Measurements from ENCODE around the gene ST6GALNAC3. TPM values are rescaled to one million over a fixed set of nuclear protein-coding genes. Genes with fewer than 3 reads are reported as not detected.

The ST6GALNAC3 gene
- polyA plus RNA-seq, 1 donor (not counting 4 experiments of a cell fraction or from before 2014, with no cell fraction given), result 0.08 TPM

DNA sequence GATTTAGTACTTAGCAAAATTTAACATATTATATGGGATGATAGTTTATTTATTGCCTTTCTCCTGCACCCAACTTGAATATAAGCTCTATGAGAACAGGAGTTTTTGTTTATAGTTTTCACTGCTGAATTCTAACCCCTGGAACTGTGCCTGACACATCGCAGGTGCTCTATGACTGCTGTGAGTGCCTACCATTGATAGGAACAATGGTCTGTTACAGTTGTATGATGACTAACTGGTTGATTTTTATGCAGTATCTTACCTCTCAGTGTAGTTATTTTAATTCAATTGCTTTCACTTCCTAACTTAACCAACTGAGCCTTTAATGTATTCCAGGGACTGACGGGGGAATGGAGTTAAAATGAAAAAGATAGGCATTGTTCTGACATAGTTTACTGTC, 336.0 kb downstream of the ST6GALNAC3 start:
- Histone ChIP-seq H3K27ac (ENCODE audit: control insufficient read depth, insufficient read depth, low read length) (no peak overlapping the region), H4K20me1 (ENCODE audit: control insufficient read depth, extremely low read depth, insufficient read depth, low read length) (no peaks in the 10 kb centered on the region), H2AFZ (ENCODE audit: control insufficient read depth, low read length) (no peak overlapping the region), H3K4me1 (ENCODE audit: control insufficient read depth, extremely low read depth, insufficient read depth, low read length) (no peaks in the 10 kb centered on the region), H3K9ac (ENCODE audit: control insufficient read depth, extremely low read depth, insufficient read depth, low read length) (no peak overlapping the region), H3K9me1 (ENCODE audit: control insufficient read depth, extremely low read depth, insufficient read depth, low read length) (no peaks in the 10 kb centered on the region), H3K9me3 (ENCODE audit: control insufficient read depth, low read depth, low read length) (no peaks in the 10 kb centered on the region), H3K36me3 (ENCODE audit: control insufficient read depth in 2 of 2, extremely low read depth in 1 of 2, insufficient read depth in 2 of 2, low read length in 2 of 2) (no peaks in the 10 kb centered on the region), H3K27me3 (ENCODE audit: control insufficient read depth, extremely low read depth, insufficient read depth, low read length) (no peaks in the 10 kb centered on the region), H3K79me2 (ENCODE audit: control insufficient read depth, insufficient read depth, low read length) (no peaks in the 10 kb centered on the region), H3K4me2 (ENCODE audit: control insufficient read depth, extremely low read depth, insufficient read depth, low read depth, low read length) (no peak overlapping the region), H3K4me3 (ENCODE audit: control insufficient read depth in 2 of 3, extremely low read depth in 1 of 3, insufficient read depth in 2 of 3, low read depth in 1 of 3, low read length in 3 of 3) (no peak overlapping the region)
- TF ChIP-seq, protein P1, sequence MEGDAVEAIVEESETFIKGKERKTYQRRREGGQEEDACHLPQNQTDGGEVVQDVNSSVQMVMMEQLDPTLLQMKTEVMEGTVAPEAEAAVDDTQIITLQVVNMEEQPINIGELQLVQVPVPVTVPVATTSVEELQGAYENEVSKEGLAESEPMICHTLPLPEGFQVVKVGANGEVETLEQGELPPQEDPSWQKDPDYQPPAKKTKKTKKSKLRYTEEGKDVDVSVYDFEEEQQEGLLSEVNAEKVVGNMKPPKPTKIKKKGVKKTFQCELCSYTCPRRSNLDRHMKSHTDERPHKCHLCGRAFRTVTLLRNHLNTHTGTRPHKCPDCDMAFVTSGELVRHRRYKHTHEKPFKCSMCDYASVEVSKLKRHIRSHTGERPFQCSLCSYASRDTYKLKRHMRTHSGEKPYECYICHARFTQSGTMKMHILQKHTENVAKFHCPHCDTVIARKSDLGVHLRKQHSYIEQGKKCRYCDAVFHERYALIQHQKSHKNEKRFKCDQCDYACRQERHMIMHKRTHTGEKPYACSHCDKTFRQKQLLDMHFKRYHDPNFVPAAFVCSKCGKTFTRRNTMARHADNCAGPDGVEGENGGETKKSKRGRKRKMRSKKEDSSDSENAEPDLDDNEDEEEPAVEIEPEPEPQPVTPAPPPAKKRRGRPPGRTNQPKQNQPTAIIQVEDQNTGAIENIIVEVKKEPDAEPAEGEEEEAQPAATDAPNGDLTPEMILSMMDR (optimal IDR thresholded peaks at IDR 0.05 in 1 of 3, IDR thresholded peaks at IDR 0.05 in 1 of 3, conservative IDR thresholded peaks at IDR 0.05 in 1 of 3; ENCODE audit: extremely low read depth in 1 of 3, insufficient read depth in 2 of 3, low read length in 3 of 3), result no peak
- TF ChIP-seq EZH2 (IDR thresholded peaks at IDR 0.05; ENCODE audit: low read length), result no peak
- dilution Hi-C loops (cut with MboI; ENCODE audit: extremely low pct_ligation_motif_present, low sequenced_read_pairs), result no loop called here
- no peak for DNase-seq (ENCODE audit: low read depth, low spot score)
- FAIRE-seq, result no peak

DNA sequence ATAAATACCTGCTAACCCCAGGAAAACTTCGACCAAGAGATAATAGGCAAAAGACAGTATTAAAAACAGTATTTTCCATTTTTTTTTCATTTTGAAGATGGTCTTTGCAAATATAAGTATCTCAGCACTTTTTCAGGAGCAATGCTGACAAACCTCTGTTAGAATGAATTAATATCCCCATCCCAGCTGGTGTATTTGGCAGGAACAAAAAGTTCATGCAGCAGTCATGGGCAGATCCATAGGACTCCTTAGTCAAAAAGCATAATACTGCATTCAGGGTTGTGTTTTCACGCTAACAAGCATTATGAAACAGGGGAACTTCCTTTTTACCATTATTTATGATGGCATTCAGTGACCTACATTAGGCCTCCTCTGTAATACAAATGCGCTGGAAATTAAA, 344.0 kb downstream of the ST6GALNAC3 start:
- no peaks in the 10 kb centered on the region for H3K9me1 ChIP-seq (ENCODE audit: control insufficient read depth, extremely low read depth, insufficient read depth, low read length)
- no peak overlapping the region for H2AFZ ChIP-seq (ENCODE audit: control insufficient read depth, low read length)
- no peak overlapping the region for H3K9ac ChIP-seq (ENCODE audit: control insufficient read depth, extremely low read depth, insufficient read depth, low read length)
- no peak for FAIRE-seq
- no peaks in the 10 kb centered on the region for H4K20me1 ChIP-seq (ENCODE audit: control insufficient read depth, extremely low read depth, insufficient read depth, low read length)
- H3K9me3 ChIP-seq (ENCODE audit: control insufficient read depth, low read depth, low read length), result no peaks in the 10 kb centered on the region
- TF ChIP-seq EZH2 (IDR thresholded peaks at IDR 0.05; ENCODE audit: low read length), result no peak
- TF ChIP-seq, protein P1 (optimal IDR thresholded peaks at IDR 0.05 in 1 of 3, IDR thresholded peaks at IDR 0.05 in 1 of 3, conservative IDR thresholded peaks at IDR 0.05 in 1 of 3; ENCODE audit: extremely low read depth in 1 of 3, insufficient read depth in 2 of 3, low read length in 3 of 3), result no peak
- H3K27me3 ChIP-seq (ENCODE audit: control insufficient read depth, extremely low read depth, insufficient read depth, low read length), result no peaks in the 10 kb centered on the region
- no peaks in the 10 kb centered on the region for H3K36me3 ChIP-seq (ENCODE audit: control insufficient read depth in 2 of 2, extremely low read depth in 1 of 2, insufficient read depth in 2 of 2, low read length in 2 of 2)
- DNase-seq (ENCODE audit: low read depth, low spot score), result no peak
- H3K4me1 ChIP-seq (ENCODE audit: control insufficient read depth, extremely low read depth, insufficient read depth, low read length), result no peaks in the 10 kb centered on the region
- H3K4me3 ChIP-seq (ENCODE audit: control insufficient read depth in 2 of 3, extremely low read depth in 1 of 3, insufficient read depth in 2 of 3, low read depth in 1 of 3, low read length in 3 of 3), result no peak overlapping the region
- dilution Hi-C loops (cut with MboI; ENCODE audit: extremely low pct_ligation_motif_present, low sequenced_read_pairs), result no loop called here
- no peak overlapping the region for H3K27ac ChIP-seq (ENCODE audit: control insufficient read depth, insufficient read depth, low read length)
- no peak overlapping the region for H3K4me2 ChIP-seq (ENCODE audit: control insufficient read depth, extremely low read depth, insufficient read depth, low read depth, low read length)
- no peaks in the 10 kb centered on the region for H3K79me2 ChIP-seq (ENCODE audit: control insufficient read depth, insufficient read depth, low read length)

All from keratinocyte (primary cell).